ENCODE measurements around the gene SLC6A6.

DNA sequence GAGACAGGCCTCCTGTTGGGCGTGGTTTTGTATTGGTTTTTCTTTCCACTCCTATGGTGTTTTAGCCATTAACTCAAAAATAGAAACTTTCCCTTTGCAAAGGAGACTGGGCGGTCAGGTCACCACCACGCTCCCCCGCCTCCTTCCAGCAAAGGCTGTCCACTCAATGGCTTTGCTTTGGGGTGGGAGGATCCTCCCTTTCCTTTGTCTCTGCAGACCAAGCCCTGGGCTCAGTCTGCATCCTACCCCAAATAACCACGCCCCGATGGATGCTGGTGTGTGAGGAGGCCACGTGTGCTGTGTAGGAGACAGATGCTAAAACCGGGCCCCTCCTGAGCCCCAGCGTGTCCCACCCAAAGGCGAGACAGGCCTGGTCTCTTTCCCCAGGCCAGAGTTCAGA lies 69.3 kb downstream of the SLC6A6 start:
- TF ChIP-seq POLR2A (IDR thresholded peaks at IDR 0.05), result no peak
- TF ChIP-seq, protein P1, sequence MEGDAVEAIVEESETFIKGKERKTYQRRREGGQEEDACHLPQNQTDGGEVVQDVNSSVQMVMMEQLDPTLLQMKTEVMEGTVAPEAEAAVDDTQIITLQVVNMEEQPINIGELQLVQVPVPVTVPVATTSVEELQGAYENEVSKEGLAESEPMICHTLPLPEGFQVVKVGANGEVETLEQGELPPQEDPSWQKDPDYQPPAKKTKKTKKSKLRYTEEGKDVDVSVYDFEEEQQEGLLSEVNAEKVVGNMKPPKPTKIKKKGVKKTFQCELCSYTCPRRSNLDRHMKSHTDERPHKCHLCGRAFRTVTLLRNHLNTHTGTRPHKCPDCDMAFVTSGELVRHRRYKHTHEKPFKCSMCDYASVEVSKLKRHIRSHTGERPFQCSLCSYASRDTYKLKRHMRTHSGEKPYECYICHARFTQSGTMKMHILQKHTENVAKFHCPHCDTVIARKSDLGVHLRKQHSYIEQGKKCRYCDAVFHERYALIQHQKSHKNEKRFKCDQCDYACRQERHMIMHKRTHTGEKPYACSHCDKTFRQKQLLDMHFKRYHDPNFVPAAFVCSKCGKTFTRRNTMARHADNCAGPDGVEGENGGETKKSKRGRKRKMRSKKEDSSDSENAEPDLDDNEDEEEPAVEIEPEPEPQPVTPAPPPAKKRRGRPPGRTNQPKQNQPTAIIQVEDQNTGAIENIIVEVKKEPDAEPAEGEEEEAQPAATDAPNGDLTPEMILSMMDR (IDR thresholded peaks at IDR 0.05), result no peak
